Inflammatory macrophage (primary cell): ENCODE results near the gene TUBAL3.
A peak's percentile ranks its signal among the peaks of the same experiment; 100 is the strongest.

Experiments used
- DNase-seq, 2 donors: peaks; one replicate each; pipeline ENCODE4 v3.0.0-alpha.2; 2020 to 2022
- total RNA-seq, 18 experiments: gene quantifications; one replicate each; lab custom pipeline; 2026; ENCODE audit warnings: mixed read lengths in 6 of 18, inconsistent platforms in 2 of 18; lab: John Stamatoyannopoulos, UW

TUBAL3 gene
- total RNA-seq = 0 to 0.03 (median 0) reads per million in 18 experiments

GRCh38 chr10:5404208-5405041 lies at the start of gene TUBAL3:
Gene TUBAL3, minus strand, starts transcription at chr10:5404828. Its CDS starts 36 bp downstream, at chr10:5404792.
- no peak for DNase-seq

GRCh38 chr10:5453749-5454489 lies 49.3 kb upstream of the TUBAL3 start:
- DNase-seq = no peak

GRCh38 chr10:5450605-5451384 lies 46.2 kb upstream of the TUBAL3 start:
- DNase-seq = no peak

GRCh38 chr10:5449823-5450222 lies 45.2 kb upstream of the TUBAL3 start:
- peak; percentile 48 to 64 for DNase-seq

- DNase-seq = no peak
Observed at GRCh38 chr10:5449227-5449626, 44.6 kb upstream of the TUBAL3 start.

- DNase-seq = no peak
Observed at GRCh38 chr10:5448333-5449001, 43.8 kb upstream of the TUBAL3 start.

- no peak for DNase-seq
Observed at GRCh38 chr10:5447611-5448071, 43.0 kb upstream of the TUBAL3 start.

- DNase-seq = no peak
Observed at GRCh38 chr10:5447056-5447455, 42.4 kb upstream of the TUBAL3 start.

GRCh38 chr10:5446390-5446926 lies 41.8 kb upstream of the TUBAL3 start:
- peak; percentile 68 to 72 for DNase-seq

GRCh38 chr10:5445006-5445405 lies 40.4 kb upstream of the TUBAL3 start:
- DNase-seq = no peak

- no peak for DNase-seq
Observed at GRCh38 chr10:5443429-5443828, 38.8 kb upstream of the TUBAL3 start.

- no peak for DNase-seq
Observed at GRCh38 chr10:5442990-5443370, 38.4 kb upstream of the TUBAL3 start.

- DNase-seq = peak; percentile 56 to 67
Observed at GRCh38 chr10:5442065-5442989, 37.7 kb upstream of the TUBAL3 start.

GRCh38 chr10:5441106-5441505 lies 36.5 kb upstream of the TUBAL3 start:
- no peak for DNase-seq

- DNase-seq = no peak
Observed at GRCh38 chr10:5440206-5440605, 35.6 kb upstream of the TUBAL3 start.

- DNase-seq = no peak
Observed at GRCh38 chr10:5435328-5435727, 30.7 kb upstream of the TUBAL3 start.

- peak; percentile 27 to 56 for DNase-seq
Observed at GRCh38 chr10:5434017-5434753, 29.6 kb upstream of the TUBAL3 start.

GRCh38 chr10:5433182-5433581 lies 28.6 kb upstream of the TUBAL3 start:
- no peak for DNase-seq

GRCh38 chr10:5428133-5428532 lies 23.5 kb upstream of the TUBAL3 start:
- no peak for DNase-seq

GRCh38 chr10:5424751-5425150 lies 20.1 kb upstream of the TUBAL3 start:
- DNase-seq = no peak
